Gastroesophageal sphincter (tissue), 4 donors: ENCODE results near the gene ATP6V0A4. TPM values are rescaled to one million over a fixed set of nuclear protein-coding genes. Genes with fewer than 3 reads are reported as not detected.

Experiments used
- ATAC-seq: fragments of 150-250 bp; one replicate; pipeline ENCODE4 v1.9.1; 2016; ENCODE audit warnings: mild to moderate bottlenecking, moderate library complexity
- H3K27ac ChIP-seq, 4 donors: fragments of 200-600 bp; sonication (generic) in 3 of 4; 1 replicate in 3 of 4; 2 replicates in 1 of 4; pipeline ENCODE4 v1.5.1; 2016 to 2019
- H3K27me3 ChIP-seq: fragments of 200-600 bp; sonication (generic); one replicate; pipeline ENCODE4 v1.5.1; 2019
- H3K36me3 ChIP-seq, 2 donors: fragments of 200-600 bp; sonication (generic); one replicate each; pipeline ENCODE4 v1.5.1; 2019; ENCODE audit warnings: control low read depth in 1 of 2
- H3K4me1 ChIP-seq, 3 donors: fragments of 200-600 bp; sonication (generic); 1 replicate in 2 of 3; 2 replicates in 1 of 3; pipeline ENCODE4 v1.5.1; 2016 to 2019; ENCODE audit warnings: control low read depth in 2 of 3
- H3K4me3 ChIP-seq, 2 donors: fragments of 200-600 bp; sonication (generic); one replicate each; pipeline ENCODE4 v1.5.1; 2019; ENCODE audit warnings: mild to moderate bottlenecking in 1 of 2, moderate library complexity in 1 of 2
- H3K9me3 ChIP-seq, 3 donors: fragments of 200-600 bp; sonication (generic); one replicate each; pipeline ENCODE4 v1.5.1; 2017 to 2019; ENCODE audit warnings: control low read depth in 2 of 3
- CTCF ChIP-seq, 4 experiments: fragments of 200-600 bp in 2 of 4; fragments of 450-650 bp in 2 of 4; sonication (generic) in 1 of 4; IDR thresholded peaks; one replicate each; pipeline ENCODE4 v1.5.1; 2017 to 2019; ENCODE audit warnings: antibody characterized with exemption in 4 of 4, mild to moderate bottlenecking in 2 of 4, moderate library complexity in 2 of 4
- EP300 ChIP-seq: sonication (generic); formaldehyde crosslinking; IDR thresholded peaks from one replicate; pipeline ENCODE4 v1.6.1; 2017; ENCODE audit warnings: antibody characterized with exemption, mild to moderate bottlenecking
- POLR2A ChIP-seq, 2 donors: fragments of 450-650 bp; IDR thresholded peaks; one replicate each; pipeline ENCODE4 v1.6.1; 2017; ENCODE audit warnings: antibody characterized with exemption in 2 of 2, mild to moderate bottlenecking in 2 of 2, moderate library complexity in 1 of 2
- POLR2AphosphoS5 ChIP-seq: sonication (generic); formaldehyde crosslinking; IDR thresholded peaks from one replicate; pipeline ENCODE4 v1.6.1; 2017; ENCODE audit warnings: antibody characterized with exemption
- WGBS, 2 donors: methylation state at CpG; one replicate each; pipeline ENCODE4 v1.1.5; 2018; ENCODE audit warnings: low coverage in 1 of 2; 5-methylcytosine and 5-hydroxymethylcytosine counted together
- total RNA-seq, 4 donors: library from RNA; depleted of rRNA; stranded (reverse); fragments of >200 nt; gene quantifications; one replicate each; pipeline ENCODE4 v1.1.0, GENCODE V29; 2016

Gene ATP6V0A4
- total RNA-seq, 4 donors from 2014 or later, result 0.82 TPM; not detected in 3

- H3K36me3 ChIP-seq, result no peaks in the 10 kb centered on the region
- peaks cover 0 to 6% (median 0%) of the 10 kb centered on the region in 3 donors for H3K9me3 ChIP-seq
- no peak overlapping the region for H3K4me3 ChIP-seq
- H3K27me3 ChIP-seq, result peaks cover 65% of the 10 kb centered on the region
- WGBS, 2 donors, result 0 to 20% methylated on average over 1 to 2 of the region's 2 CpGs
- H3K4me1 ChIP-seq, result peaks cover 0 to 9% (median 0%) of the 10 kb centered on the region in 3 donors
- TF ChIP-seq EP300, result no peak
- TF ChIP-seq CTCF (IDR thresholded peaks at IDR 0.05), result no peak
- TF ChIP-seq POLR2A (IDR thresholded peaks at IDR 0.05), result no peak
- TF ChIP-seq POLR2AphosphoS5, result no peak
- no peak for ATAC-seq
- no peak overlapping the region for H3K27ac ChIP-seq
Observed at GRCh38 chr7:138666385-138666784, 131.6 kb downstream of the ATP6V0A4 start.

- Histone ChIP-seq H3K27me3 (peaks cover 65% of the 10 kb centered on the region), H3K9me3 (peaks cover 0 to 6% (median 0%) of the 10 kb centered on the region in 3 donors), H3K27ac (no peak overlapping the region), H3K36me3 (no peaks in the 10 kb centered on the region), H3K4me3 (no peak overlapping the region), H3K4me1 (peaks cover 0 to 9% (median 0%) of the 10 kb centered on the region in 3 donors)
- no peak for ATAC-seq
- TF ChIP-seq POLR2A (IDR thresholded peaks at IDR 0.05) (no peak), CTCF (IDR thresholded peaks at IDR 0.05) (no peak), EP300 (no peak), POLR2AphosphoS5 (no peak)
- 69 to 100% methylated on average over 2 to 4 of the region's 4 CpGs for WGBS, 2 donors
Observed at GRCh38 chr7:138665669-138666140, 132.3 kb downstream of the ATP6V0A4 start.

- Histone ChIP-seq H3K27ac (no peak overlapping the region), H3K36me3 (no peaks in the 10 kb centered on the region), H3K4me1 (peaks cover 0 to 9% (median 0%) of the 10 kb centered on the region in 3 donors), H3K4me3 (no peak overlapping the region), H3K27me3 (peaks cover 65% of the 10 kb centered on the region), H3K9me3 (peaks cover 0 to 6% (median 0%) of the 10 kb centered on the region in 3 donors)
- 66 to 100% methylated on average over 2 to 4 of the region's 4 CpGs for WGBS, 2 donors
- no peak for TF ChIP-seq CTCF (IDR thresholded peaks at IDR 0.05)
- no peak for TF ChIP-seq EP300
- no peak for TF ChIP-seq POLR2AphosphoS5
- TF ChIP-seq POLR2A (IDR thresholded peaks at IDR 0.05), result no peak
- no peak for ATAC-seq
Observed at GRCh38 chr7:138665249-138665648, 132.7 kb downstream of the ATP6V0A4 start.

GRCh38 chr7:138663725-138664710, 134.0 kb downstream of the ATP6V0A4 start:
- H3K4me3 ChIP-seq, result peak overlapping the region in 1 of 2 donors; percentile 14
- WGBS, 2 donors, result 33 to 34% methylated on average over 27 to 50 of the region's 59 CpGs
- no peak for ATAC-seq

More at GRCh38 chr7:138663725-138664710, 134.0 kb downstream of the ATP6V0A4 start:
- H3K27ac ChIP-seq, result no peak overlapping the region
- TF ChIP-seq CTCF (IDR thresholded peaks at IDR 0.05), result no peak
- peaks cover 0 to 6% (median 0%) of the 10 kb centered on the region in 3 donors for H3K9me3 ChIP-seq
- peaks cover 67% of the 10 kb centered on the region for H3K27me3 ChIP-seq
- H3K36me3 ChIP-seq, result no peaks in the 10 kb centered on the region
- H3K4me1 ChIP-seq, result peaks cover 0 to 9% (median 0%) of the 10 kb centered on the region in 3 donors
